Measurements from ENCODE around the gene CCR6.
"Not testable (repeated sequence)": the region's sequence is repeated elsewhere in the genome, so short reads cannot be mapped to it uniquely, and the experiment has no call there.

The CCR6 gene

GRCh38 chr6:167122827-167123657, at the start of gene CCR6:
Gene CCR6, plus strand, starts transcription at chr6:167123096. Its CDS starts 13,039 bp downstream, at chr6:167136135.
- no peaks in the 10 kb centered on the region for H3K4me1 ChIP-seq (ENCODE audit: control insufficient read depth, insufficient read depth, low read length)
- H3K9ac ChIP-seq (ENCODE audit: low read length), result no peak within 1 kb of the TSS
- no peaks in the 10 kb centered on the region for H3K36me3 ChIP-seq (ENCODE audit: control insufficient read depth, insufficient read depth, low read length)
- no peak within 1 kb of the TSS for H3K27ac ChIP-seq (ENCODE audit: low read depth, low read length)
- H3K27me3 ChIP-seq (ENCODE audit: control insufficient read depth, insufficient read depth, low read length), result no peaks in the 10 kb centered on the region
- no peak within 1 kb of the TSS for H3K4me3 ChIP-seq (ENCODE audit: low read depth, low read length)
- H3K9me3 ChIP-seq (ENCODE audit: control insufficient read depth, insufficient read depth, low read depth, low read length), result peaks cover 9% of the 10 kb centered on the region

GRCh38 chr6:167073679-167074274, 49.1 kb upstream of the CCR6 start:
- no peaks in the 10 kb centered on the region for H3K27me3 ChIP-seq (ENCODE audit: control insufficient read depth, insufficient read depth, low read length)

GRCh38 chr6:167077241-167077932, 45.5 kb upstream of the CCR6 start:
- H3K36me3 ChIP-seq (ENCODE audit: control insufficient read depth, insufficient read depth, low read length), result no peaks in the 10 kb centered on the region
- no peaks in the 10 kb centered on the region for H3K4me1 ChIP-seq (ENCODE audit: control insufficient read depth, insufficient read depth, low read length)
- H3K27me3 ChIP-seq (ENCODE audit: control insufficient read depth, insufficient read depth, low read length), result no peaks in the 10 kb centered on the region
- no peak overlapping the region for H3K27ac ChIP-seq (ENCODE audit: low read depth, low read length)
- 0 out of 2 replicates have a peak, but pooled peaks cover 1% of the 10 kb centered on the region for H3K9me3 ChIP-seq (ENCODE audit: control insufficient read depth, insufficient read depth, low read depth, low read length)
- no peak overlapping the region for H3K4me3 ChIP-seq (ENCODE audit: low read depth, low read length)
- no peak overlapping the region for H3K9ac ChIP-seq (ENCODE audit: low read length)

More at GRCh38 chr6:167073679-167074274, 49.1 kb upstream of the CCR6 start:
- Histone ChIP-seq H3K36me3 (ENCODE audit: control insufficient read depth, insufficient read depth, low read length) (no peaks in the 10 kb centered on the region), H3K27ac (ENCODE audit: low read depth, low read length) (no peak overlapping the region), H3K4me3 (ENCODE audit: low read depth, low read length) (no peak overlapping the region), H3K4me1 (ENCODE audit: control insufficient read depth, insufficient read depth, low read length) (no peaks in the 10 kb centered on the region), H3K9me3 (ENCODE audit: control insufficient read depth, insufficient read depth, low read depth, low read length) (0 out of 2 replicates have a peak, but pooled peaks cover 3% of the 10 kb centered on the region), H3K9ac (ENCODE audit: low read length) (no peak overlapping the region)

- Histone ChIP-seq H3K27ac (ENCODE audit: low read depth, low read length) (no peak overlapping the region), H3K9ac (ENCODE audit: low read length) (no peak overlapping the region), H3K9me3 (ENCODE audit: control insufficient read depth, insufficient read depth, low read depth, low read length) (no peaks in the 10 kb centered on the region), H3K4me1 (ENCODE audit: control insufficient read depth, insufficient read depth, low read length) (no peaks in the 10 kb centered on the region), H3K27me3 (ENCODE audit: control insufficient read depth, insufficient read depth, low read length) (no peaks in the 10 kb centered on the region), H3K36me3 (ENCODE audit: control insufficient read depth, insufficient read depth, low read length) (no peaks in the 10 kb centered on the region), H3K4me3 (ENCODE audit: low read depth, low read length) (no peak overlapping the region)
These were observed 44.2 kb upstream of the CCR6 start for GRCh38 chr6:167078745-167079144.

GRCh38 chr6:167079853-167080297, 43.0 kb upstream of the CCR6 start:
- Histone ChIP-seq H3K27ac (ENCODE audit: low read depth, low read length) (no peak overlapping the region), H3K9me3 (ENCODE audit: control insufficient read depth, insufficient read depth, low read depth, low read length) (no peaks in the 10 kb centered on the region), H3K27me3 (ENCODE audit: control insufficient read depth, insufficient read depth, low read length) (no peaks in the 10 kb centered on the region), H3K4me3 (ENCODE audit: low read depth, low read length) (no peak overlapping the region), H3K4me1 (ENCODE audit: control insufficient read depth, insufficient read depth, low read length) (no peaks in the 10 kb centered on the region), H3K9ac (ENCODE audit: low read length) (no peak overlapping the region), H3K36me3 (ENCODE audit: control insufficient read depth, insufficient read depth, low read length) (no peaks in the 10 kb centered on the region)

GRCh38 chr6:167087857-167088354, 35.0 kb upstream of the CCR6 start:
- no peaks in the 10 kb centered on the region for H3K36me3 ChIP-seq (ENCODE audit: control insufficient read depth, insufficient read depth, low read length)
- H3K27me3 ChIP-seq (ENCODE audit: control insufficient read depth, insufficient read depth, low read length), result no peaks in the 10 kb centered on the region
- no peak overlapping the region for H3K4me3 ChIP-seq (ENCODE audit: low read depth, low read length)
- H3K9ac ChIP-seq (ENCODE audit: low read length), result no peak overlapping the region
- H3K4me1 ChIP-seq (ENCODE audit: control insufficient read depth, insufficient read depth, low read length), result no peaks in the 10 kb centered on the region
- H3K27ac ChIP-seq (ENCODE audit: low read depth, low read length), result no peak overlapping the region
- H3K9me3 ChIP-seq (ENCODE audit: control insufficient read depth, insufficient read depth, low read depth, low read length), result peaks cover 20% of the 10 kb centered on the region

GRCh38 chr6:167088741-167089140, 34.2 kb upstream of the CCR6 start:
- peaks cover 20% of the 10 kb centered on the region for H3K9me3 ChIP-seq (ENCODE audit: control insufficient read depth, insufficient read depth, low read depth, low read length)
- H3K9ac ChIP-seq (ENCODE audit: low read length); H3K36me3 ChIP-seq (ENCODE audit: control insufficient read depth, insufficient read depth, low read length); H3K27ac ChIP-seq (ENCODE audit: low read depth, low read length); H3K27me3 ChIP-seq (ENCODE audit: control insufficient read depth, insufficient read depth, low read length); H3K4me3 ChIP-seq (ENCODE audit: low read depth, low read length); H3K4me1 ChIP-seq (ENCODE audit: control insufficient read depth, insufficient read depth, low read length): not testable (repeated sequence)

- Histone ChIP-seq H3K9ac (ENCODE audit: low read length) (no peak overlapping the region), H3K27me3 (ENCODE audit: control insufficient read depth, insufficient read depth, low read length) (no peaks in the 10 kb centered on the region), H3K4me3 (ENCODE audit: low read depth, low read length) (no peak overlapping the region), H3K4me1 (ENCODE audit: control insufficient read depth, insufficient read depth, low read length) (peaks cover 8% of the 10 kb centered on the region; the same call in 1 of the 2 replicates), H3K9me3 (ENCODE audit: control insufficient read depth, insufficient read depth, low read depth, low read length) (peaks cover 20% of the 10 kb centered on the region), H3K27ac (ENCODE audit: low read depth, low read length) (no peak overlapping the region), H3K36me3 (ENCODE audit: control insufficient read depth, insufficient read depth, low read length) (no peaks in the 10 kb centered on the region)
These were observed 33.4 kb upstream of the CCR6 start for GRCh38 chr6:167089243-167090142.

- Histone ChIP-seq H3K36me3 (ENCODE audit: control insufficient read depth, insufficient read depth, low read length) (no peaks in the 10 kb centered on the region), H3K9ac (ENCODE audit: low read length) (no peak overlapping the region), H3K27me3 (ENCODE audit: control insufficient read depth, insufficient read depth, low read length) (no peaks in the 10 kb centered on the region), H3K9me3 (ENCODE audit: control insufficient read depth, insufficient read depth, low read depth, low read length) (peaks cover 20% of the 10 kb centered on the region), H3K27ac (ENCODE audit: low read depth, low read length) (no peak overlapping the region), H3K4me3 (ENCODE audit: low read depth, low read length) (no peak overlapping the region), H3K4me1 (ENCODE audit: control insufficient read depth, insufficient read depth, low read length) (peaks cover 9% of the 10 kb centered on the region; the same call in 1 of the 2 replicates)
These were observed 32.7 kb upstream of the CCR6 start for GRCh38 chr6:167090171-167090570.
